ENCODE data around the gene CELF4. TPM values are rescaled to one million over a fixed set of nuclear protein-coding genes. Genes with fewer than 3 reads are reported as not detected.

CELF4 gene
- total and polyA plus RNA-seq, 2 of the 4 experiments (the other 2 are of a cell fraction), result not detected

DNA sequence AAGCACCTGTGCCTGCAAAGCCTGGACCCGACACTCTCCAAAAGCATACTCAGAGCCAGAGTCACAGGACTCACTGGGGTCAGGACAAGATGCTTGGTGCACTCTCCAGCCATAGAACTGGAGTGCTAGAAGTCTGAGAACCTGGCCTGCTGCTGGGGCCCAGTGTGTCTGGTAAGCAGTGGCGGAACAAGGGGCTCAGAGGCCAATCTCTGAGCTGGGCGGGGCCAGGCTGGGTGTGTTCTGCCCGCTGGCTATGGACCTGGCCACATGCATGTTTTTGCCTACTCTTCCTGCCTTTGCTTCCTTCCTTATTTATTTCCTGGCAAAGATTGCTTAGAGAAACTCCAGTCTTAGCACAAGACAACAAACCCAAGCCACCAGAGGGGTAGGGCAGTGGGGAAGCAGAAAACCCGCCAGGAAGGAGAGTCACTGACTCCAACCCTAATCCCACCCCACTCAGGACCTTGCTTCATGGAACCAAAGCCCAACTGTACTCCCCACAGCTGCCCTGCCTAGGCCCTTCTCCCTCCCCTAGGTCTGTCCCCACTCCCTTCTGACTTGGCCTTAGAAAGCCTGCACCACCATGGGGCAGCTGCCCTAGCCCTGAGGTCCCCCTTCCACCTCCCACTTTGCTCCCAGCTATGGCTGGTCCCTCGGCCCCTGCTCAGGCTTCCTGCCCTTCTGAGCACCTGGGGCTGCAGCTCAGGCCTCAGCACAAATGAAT lies 315.5 kb downstream of the CELF4 start:
- no peak overlapping the region for H2AFZ ChIP-seq (replicated peaks; ENCODE audit: low read length, poor library complexity)
- H3K4me2 ChIP-seq (ENCODE audit: low read depth, low read length), result no peak overlapping the region
- no peak overlapping the region for H2BK15ac ChIP-seq (ENCODE audit: low read depth, low read length)
- TF ChIP-seq NFE2L2 (IDR thresholded peaks at IDR 0.05; ENCODE audit: low read depth, low read length), result no peak
- no peak for TF ChIP-seq CHD1 (IDR thresholded peaks at IDR 0.05; ENCODE audit: low read depth, low read length)
- TF ChIP-seq, protein P1, sequence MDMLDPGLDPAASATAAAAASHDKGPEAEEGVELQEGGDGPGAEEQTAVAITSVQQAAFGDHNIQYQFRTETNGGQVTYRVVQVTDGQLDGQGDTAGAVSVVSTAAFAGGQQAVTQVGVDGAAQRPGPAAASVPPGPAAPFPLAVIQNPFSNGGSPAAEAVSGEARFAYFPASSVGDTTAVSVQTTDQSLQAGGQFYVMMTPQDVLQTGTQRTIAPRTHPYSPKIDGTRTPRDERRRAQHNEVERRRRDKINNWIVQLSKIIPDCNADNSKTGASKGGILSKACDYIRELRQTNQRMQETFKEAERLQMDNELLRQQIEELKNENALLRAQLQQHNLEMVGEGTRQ (IDR thresholded peaks at IDR 0.05; ENCODE audit: low read depth, low read length), result no peak
- TF ChIP-seq, protein P2, sequence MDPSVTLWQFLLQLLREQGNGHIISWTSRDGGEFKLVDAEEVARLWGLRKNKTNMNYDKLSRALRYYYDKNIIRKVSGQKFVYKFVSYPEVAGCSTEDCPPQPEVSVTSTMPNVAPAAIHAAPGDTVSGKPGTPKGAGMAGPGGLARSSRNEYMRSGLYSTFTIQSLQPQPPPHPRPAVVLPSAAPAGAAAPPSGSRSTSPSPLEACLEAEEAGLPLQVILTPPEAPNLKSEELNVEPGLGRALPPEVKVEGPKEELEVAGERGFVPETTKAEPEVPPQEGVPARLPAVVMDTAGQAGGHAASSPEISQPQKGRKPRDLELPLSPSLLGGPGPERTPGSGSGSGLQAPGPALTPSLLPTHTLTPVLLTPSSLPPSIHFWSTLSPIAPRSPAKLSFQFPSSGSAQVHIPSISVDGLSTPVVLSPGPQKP (IDR thresholded peaks at IDR 0.05; ENCODE audit: borderline replicate concordance, low read depth, low read length), result no peak
- no peak for TF ChIP-seq MAFK (IDR thresholded peaks at IDR 0.05; ENCODE audit: low read depth, low read length)
- TF ChIP-seq RAD21 (IDR thresholded peaks at IDR 0.05; ENCODE audit: low read length), result no peak
- TF ChIP-seq POLR2A (IDR thresholded peaks at IDR 0.05; ENCODE audit: low read depth, low read length), result no peak
- no peak for TF ChIP-seq BHLHE40 (IDR thresholded peaks at IDR 0.05; ENCODE audit: low read depth, low read length)
- no peak for TF ChIP-seq RFX5 (IDR thresholded peaks at IDR 0.05; ENCODE audit: low read depth, low read length)
- no peak for TF ChIP-seq MAZ (IDR thresholded peaks at IDR 0.05; ENCODE audit: borderline replicate concordance, low read depth, low read length)
- no peak for TF ChIP-seq RCOR1 (IDR thresholded peaks at IDR 0.05; ENCODE audit: insufficient replicate concordance, low read length)
- TF ChIP-seq MXI1 (IDR thresholded peaks at IDR 0.05; ENCODE audit: borderline replicate concordance, low read depth, low read length), result no peak
- no peak for TF ChIP-seq CEBPB (IDR thresholded peaks at IDR 0.05; ENCODE audit: low read depth, low read length)
- no peak for TF ChIP-seq SMC3 (IDR thresholded peaks at IDR 0.05; ENCODE audit: low read depth, low read length)
- TF ChIP-seq, protein P3, sequence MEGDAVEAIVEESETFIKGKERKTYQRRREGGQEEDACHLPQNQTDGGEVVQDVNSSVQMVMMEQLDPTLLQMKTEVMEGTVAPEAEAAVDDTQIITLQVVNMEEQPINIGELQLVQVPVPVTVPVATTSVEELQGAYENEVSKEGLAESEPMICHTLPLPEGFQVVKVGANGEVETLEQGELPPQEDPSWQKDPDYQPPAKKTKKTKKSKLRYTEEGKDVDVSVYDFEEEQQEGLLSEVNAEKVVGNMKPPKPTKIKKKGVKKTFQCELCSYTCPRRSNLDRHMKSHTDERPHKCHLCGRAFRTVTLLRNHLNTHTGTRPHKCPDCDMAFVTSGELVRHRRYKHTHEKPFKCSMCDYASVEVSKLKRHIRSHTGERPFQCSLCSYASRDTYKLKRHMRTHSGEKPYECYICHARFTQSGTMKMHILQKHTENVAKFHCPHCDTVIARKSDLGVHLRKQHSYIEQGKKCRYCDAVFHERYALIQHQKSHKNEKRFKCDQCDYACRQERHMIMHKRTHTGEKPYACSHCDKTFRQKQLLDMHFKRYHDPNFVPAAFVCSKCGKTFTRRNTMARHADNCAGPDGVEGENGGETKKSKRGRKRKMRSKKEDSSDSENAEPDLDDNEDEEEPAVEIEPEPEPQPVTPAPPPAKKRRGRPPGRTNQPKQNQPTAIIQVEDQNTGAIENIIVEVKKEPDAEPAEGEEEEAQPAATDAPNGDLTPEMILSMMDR (conservative IDR thresholded peaks at IDR 0.05; ENCODE audit: low read depth, low read length), result no peak
- no peak for TF ChIP-seq FOS (IDR thresholded peaks at IDR 0.05; ENCODE audit: low read depth, low read length)
- no peaks in the 10 kb centered on the region for H3K36me3 ChIP-seq (ENCODE audit: control insufficient read depth, insufficient read depth, low read length)
- no peaks in the 10 kb centered on the region for H4K20me1 ChIP-seq (ENCODE audit: insufficient read depth, low read length)
- H4K8ac ChIP-seq (ENCODE audit: low read depth in 2 of 2, low read length in 2 of 2), result no peak overlapping the region
- no peak overlapping the region for H2AK5ac ChIP-seq (ENCODE audit: low read depth, low read length)
- H3K23ac ChIP-seq (ENCODE audit: low read depth, low read length), result no peak overlapping the region
- no peak overlapping the region for H2BK5ac ChIP-seq (ENCODE audit: low read depth, low read length, poor library complexity, severe bottlenecking)
- in situ Hi-C loops (cut with MboI; ENCODE audit: low sequenced_read_pairs) (no loop called here), intact Hi-C loops (cut with micrococcal nuclease) (no loop called here), dilution Hi-C loops (cut with HindIII; ENCODE audit: low sequenced_read_pairs, unreplicated experiment) (no loop called here)
- H3K14ac ChIP-seq (replicated peaks; ENCODE audit: low read depth, low read length), result no peak overlapping the region
- H2AK9ac ChIP-seq (replicated peaks; ENCODE audit: low read depth, low read length, poor library complexity), result no peak overlapping the region
- H3K79me1 ChIP-seq (ENCODE audit: low read depth in 1 of 2, low read length in 2 of 2), result no peaks in the 10 kb centered on the region
- H3K9me3 ChIP-seq (ENCODE audit: control insufficient read depth, insufficient read depth, low read length), result no peaks in the 10 kb centered on the region
- BruUV-seq (replicated peaks), result no TSS peak
- no peaks in the 10 kb centered on the region for H3K4me1 ChIP-seq (ENCODE audit: control insufficient read depth, insufficient read depth, low read length)
- no peak overlapping the region for H3K9ac ChIP-seq (ENCODE audit: low read depth, low read length)
- ChIA-PET CTCF (no interaction called here), POLR2A (ENCODE audit: unreplicated experiment) (no interaction called here)
- H3K4ac ChIP-seq (ENCODE audit: low read depth, low read length), result no peak overlapping the region
- H4K5ac ChIP-seq (ENCODE audit: low read depth, low read length), result no peak overlapping the region
- H3K4me3 ChIP-seq (ENCODE audit: insufficient read depth, low read depth, low read length), result no peak overlapping the region
- no peaks in the 10 kb centered on the region for H3K9me1 ChIP-seq (ENCODE audit: insufficient read depth, low read length)
- 40% methylated on average over 1 of the region's 6 CpGs; no CpG with 5 or more reads in 1 of the 2 experiments for WGBS, 2 experiments (ENCODE audit: extremely low coverage in 2 of 2, insufficient read length in 1 of 2)
- H3K27ac ChIP-seq (ENCODE audit: insufficient read depth, low read length), result no peak overlapping the region
- H4K91ac ChIP-seq (ENCODE audit: insufficient read depth, low read depth, low read length), result no peak overlapping the region
- H2BK120ac ChIP-seq (ENCODE audit: low read depth, low read length), result no peak overlapping the region
- ATAC-seq (ENCODE audit: low read depth), result no peak
- DNase-seq, result no peak
- H3K56ac ChIP-seq (ENCODE audit: extremely low read depth, insufficient read depth, low read length), result no peak overlapping the region
- H3K18ac ChIP-seq (ENCODE audit: low read depth, low read length), result no peak overlapping the region
- H3K27me3 ChIP-seq (ENCODE audit: control insufficient read depth, insufficient read depth, low read length), result peaks cover 40% of the 10 kb centered on the region
- no peak overlapping the region for H2BK20ac ChIP-seq (ENCODE audit: low read depth, low read length)
